ENCODE data around the gene TMEM222.

Gene TMEM222

DNA sequence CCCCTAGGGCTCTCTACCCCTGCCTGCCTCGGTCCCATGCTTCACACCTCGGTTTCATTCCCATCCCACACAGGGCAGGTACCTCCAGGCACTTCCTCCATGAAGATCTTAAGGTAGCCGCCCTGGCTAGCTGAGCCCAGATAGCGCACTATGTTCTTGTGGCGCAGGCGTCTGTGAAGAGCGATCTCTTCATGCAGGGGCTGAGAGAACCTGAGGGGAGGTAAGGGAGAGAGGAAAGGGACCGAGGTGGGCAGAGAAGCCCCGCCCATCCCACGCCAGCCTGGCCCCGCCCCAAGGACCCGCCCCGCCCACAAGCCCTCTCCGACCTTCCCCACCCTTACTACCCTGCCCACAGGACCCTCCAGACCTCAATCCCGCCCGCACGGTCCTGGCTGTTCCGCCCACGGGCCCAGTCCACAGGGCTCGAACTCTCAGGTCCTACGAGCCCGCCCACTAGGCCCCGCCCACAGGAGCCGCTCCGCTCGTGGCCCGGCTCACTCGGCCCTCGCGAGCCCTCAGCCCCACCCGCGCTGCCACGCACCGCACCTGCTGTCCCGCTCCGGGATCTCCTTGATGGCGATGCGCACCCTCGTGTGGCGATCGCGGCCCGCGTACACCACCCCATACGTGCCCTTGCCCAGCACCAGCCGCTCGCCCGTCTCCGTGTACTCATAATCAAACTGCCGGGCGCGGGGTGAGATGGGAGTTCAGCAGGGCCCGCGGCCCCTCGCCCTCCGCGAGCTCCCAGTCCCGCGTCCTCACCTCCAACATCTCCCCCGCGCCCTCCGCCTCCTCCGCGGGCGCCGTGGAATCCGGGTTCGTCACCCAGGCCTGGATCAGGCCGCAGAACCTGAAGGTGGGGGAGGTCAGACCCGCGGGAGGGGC lies 38.4 kb downstream of the TMEM222 start:
- DNase-seq, result no peak

DNA sequence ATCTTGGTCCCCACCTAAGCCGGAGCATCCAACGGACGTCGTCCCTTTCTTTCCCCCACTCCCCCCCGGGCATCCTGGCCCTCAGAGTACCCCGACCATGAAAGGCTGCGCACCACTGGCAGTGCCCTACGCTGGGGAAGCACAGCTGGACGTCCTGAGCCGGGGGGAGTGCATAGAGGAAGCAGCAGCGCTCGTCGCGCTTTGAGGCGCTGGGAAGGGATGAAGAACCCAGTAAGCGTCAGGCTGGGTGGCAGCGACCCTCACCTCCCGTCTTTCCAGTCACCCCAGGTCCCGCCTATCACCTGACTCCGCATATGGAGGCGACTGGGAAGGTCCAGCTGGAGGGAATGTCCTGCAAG lies 39.1 kb downstream of the TMEM222 start:
- DNase-seq, result no peak

- DNase-seq, result no peak
Observed at GRCh38 chr1:27361553-27361952, 39.6 kb downstream of the TMEM222 start.

DNA sequence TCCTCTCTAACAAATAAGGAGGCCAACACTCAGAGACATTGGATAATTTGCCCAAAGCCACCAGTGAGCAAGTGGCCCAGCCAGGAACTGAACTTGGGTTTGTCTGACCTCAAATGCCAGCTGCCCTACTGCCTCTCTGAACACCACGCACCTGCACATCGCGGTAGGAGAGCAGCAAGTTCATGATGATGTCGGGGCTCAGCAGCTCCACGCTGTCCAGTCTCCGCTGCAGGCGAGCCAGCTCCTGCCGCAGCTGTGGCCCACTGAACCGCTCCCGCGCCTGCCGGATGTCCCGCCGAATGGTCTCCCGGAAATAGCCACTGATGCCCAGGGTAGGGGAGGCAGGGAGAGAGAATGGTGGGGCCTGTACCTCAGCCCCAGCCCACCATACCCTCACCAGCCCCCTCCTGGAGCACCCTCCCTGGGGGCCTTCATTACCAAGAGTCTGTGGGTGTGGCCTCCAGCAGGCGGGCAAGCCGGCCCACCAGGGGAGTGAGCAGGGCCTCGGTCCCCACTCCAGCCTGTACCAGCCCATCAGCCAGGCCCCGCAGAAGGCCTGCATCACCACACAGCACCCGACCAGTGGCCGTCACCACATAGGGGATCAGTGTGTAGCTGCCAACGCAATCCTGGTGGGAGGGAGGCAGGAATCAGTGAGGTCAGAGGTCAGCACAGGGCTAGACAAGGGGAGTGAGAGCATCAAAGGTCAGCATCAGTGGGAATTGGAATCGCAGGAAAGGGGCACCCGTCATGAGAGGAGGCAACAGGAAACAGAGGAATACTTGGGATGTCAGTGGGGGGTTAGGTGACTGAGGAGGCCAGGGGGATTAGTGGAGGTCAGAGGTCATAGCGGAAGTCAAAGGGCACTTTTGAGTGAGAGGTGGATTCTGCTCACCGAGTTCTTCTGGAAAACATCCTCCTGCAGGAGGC lies 42.1 kb downstream of the TMEM222 start:
- DNase-seq, result no peak

- DNase-seq, result no peak
Observed at GRCh38 chr1:27364696-27365371, 42.9 kb downstream of the TMEM222 start.

- DNase-seq, result no peak
Observed at GRCh38 chr1:27365372-27366112, 43.6 kb downstream of the TMEM222 start.

DNA sequence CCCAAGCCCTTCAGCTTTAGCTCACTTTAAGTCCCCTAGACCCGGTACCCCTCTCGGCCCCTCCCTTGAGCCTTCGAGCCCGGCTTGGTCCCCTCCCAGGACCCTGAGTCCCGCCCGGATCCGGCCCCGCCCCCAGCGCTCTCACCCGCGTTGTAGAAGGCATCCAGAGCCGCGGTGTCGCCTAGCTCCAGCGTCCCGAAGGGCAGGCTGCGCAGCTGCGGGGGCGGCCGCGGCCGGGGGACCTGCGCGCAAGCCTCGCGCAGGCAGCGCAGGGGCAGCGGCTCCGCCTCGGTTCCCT lies 44.1 kb downstream of the TMEM222 start:
- no peak for DNase-seq

- DNase-seq, result no peak
Observed at GRCh38 chr1:27366411-27367159, 44.6 kb downstream of the TMEM222 start, which contains the start of gene MAP3K6. TSS of gene MAP3K6 (minus strand) at chr1:27366961. CDS start at chr1:27366597, 364 bp downstream.

- no peak for DNase-seq
Observed at GRCh38 chr1:27367160-27367650, 45.2 kb downstream of the TMEM222 start.

GRCh38 chr1:27368869-27369582 lies 47.1 kb downstream of the TMEM222 start:
- DNase-seq, result no peak

DNA sequence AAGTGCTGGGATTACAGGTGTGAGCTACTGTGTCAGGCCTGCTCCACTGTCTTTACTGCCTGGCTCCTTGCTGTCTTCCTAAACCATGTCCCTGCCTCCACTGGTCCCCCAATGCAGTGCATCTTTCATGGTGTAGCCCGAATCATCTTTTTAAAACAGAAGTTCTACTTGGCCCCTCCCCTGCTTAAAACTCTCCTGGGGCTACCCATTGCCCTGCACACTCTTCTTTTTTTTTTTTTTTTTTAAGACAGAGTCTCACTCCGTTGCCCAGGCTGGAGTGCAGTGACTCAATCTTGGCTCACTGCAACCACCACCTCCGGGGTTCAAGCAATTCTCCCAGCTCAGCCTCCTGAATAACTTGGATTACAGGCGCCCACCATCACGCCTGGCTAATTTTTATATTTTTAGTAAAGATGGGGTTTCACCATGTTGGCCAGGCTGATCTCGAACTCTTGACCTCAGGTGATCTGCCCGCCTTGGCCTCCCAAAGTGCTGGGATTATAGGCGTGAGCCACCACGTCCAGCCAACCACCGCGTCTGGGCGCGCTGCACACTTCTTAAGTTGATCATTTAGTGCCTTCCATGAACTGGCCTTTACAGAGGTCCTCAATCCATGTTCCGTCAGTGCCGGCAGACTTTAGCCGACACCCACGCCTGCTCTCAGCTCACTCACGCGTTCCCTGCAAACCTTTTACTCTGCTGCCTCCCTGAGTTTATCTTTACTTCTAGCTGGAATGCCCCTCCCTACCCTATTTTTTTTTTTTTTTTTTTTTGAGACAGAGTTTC lies 50.3 kb downstream of the TMEM222 start:
- no peak for DNase-seq

DNA sequence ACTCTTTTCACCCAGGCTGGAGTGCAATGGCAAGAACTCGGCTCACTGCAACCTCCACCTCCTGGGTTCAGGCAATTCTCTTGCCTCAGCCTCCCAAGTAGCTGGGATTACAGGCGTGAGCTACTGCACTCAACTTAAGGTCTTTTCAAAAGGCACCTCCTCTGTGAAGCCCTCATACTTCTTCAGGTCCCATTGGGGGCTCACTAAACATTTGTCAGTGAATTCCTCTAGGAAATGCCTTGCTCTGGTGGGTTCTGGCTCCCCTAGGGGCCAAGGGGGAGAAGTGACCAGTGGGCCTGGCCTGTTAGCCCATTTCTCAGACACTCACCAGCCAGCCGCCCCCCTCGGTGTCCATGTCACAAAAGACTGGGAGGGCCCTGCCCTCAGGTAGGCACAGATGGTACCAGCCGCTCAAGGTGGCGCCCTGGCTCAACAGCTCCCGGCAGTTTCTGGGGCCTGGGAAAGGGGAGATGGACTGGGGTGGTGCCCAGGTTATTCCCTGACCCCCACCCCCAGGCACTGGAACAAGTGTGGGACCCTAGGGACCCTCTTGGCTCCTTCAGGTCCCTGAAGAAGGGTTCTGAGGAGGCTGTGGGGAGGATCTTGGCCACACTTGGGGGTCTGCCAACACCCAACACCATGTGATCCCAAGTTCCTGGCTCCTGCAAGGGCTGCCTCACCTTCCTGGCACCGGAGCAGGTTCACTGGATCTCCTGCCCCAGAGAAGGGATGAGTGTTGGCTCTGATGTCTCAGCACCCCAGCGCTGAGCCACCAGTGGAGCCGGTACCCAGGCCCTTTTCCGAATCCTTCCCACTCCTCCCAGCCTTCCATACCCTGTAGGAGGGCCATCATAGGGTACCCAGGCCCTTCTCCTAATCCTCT lies 51.1 kb downstream of the TMEM222 start:
- DNase-seq, result no peak

DNA sequence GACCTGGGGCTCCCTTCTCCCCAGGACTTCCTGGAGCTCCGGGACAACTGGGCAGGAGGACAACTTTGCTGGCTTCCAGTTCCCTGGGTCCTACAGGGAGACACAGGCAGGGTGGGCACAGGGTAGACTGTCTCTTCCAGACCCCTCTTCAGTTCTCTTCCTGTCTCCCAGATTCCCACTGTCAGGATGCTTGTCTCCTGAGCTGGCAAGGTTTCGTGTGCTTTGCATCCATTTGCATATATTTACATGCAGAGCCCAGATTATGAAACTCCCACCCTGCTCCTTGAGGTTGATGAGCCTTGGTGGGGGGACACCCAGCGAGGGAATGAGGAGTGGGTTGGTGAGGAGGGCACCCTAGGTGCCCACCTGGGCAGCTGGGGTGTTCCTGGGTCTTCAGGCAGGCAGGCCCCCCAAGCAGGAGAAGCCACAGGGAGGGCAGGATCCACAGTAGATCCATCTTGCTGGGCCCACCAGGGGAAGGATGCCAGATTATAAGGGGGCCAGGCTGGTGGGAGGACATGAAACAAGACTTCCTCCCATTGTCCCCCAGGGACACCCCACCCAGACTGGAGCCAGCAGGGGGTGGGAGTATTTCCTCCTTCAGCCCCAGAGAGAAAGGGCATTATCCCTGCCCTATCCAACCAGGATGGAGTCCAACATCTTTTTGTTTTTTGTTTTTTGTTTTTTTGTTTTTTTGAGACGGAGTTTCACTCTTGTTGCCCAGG lies 52.6 kb downstream of the TMEM222 start, which contains the start of gene FCN3:
Gene FCN3 (minus strand): TSS at position 463 of the 725 bp plus-strand sequence. CDS start 6 bp downstream, at position 457.
- DNase-seq, result no peak

GRCh38 chr1:27377760-27378495 lies 56.0 kb downstream of the TMEM222 start:
- no peak for DNase-seq

GRCh38 chr1:27379564-27380122 lies 57.7 kb downstream of the TMEM222 start:
- DNase-seq, result no peak

GRCh38 chr1:27380224-27380623 lies 58.3 kb downstream of the TMEM222 start:
- DNase-seq, result no peak
